ENCODE results near the gene DMD. TPM values are rescaled to one million over a fixed set of nuclear protein-coding genes. Genes with fewer than 3 reads are reported as not detected.

Gene DMD
- total and polyA plus RNA-seq, 4 experiments from 2014 or later = 0.18 to 0.55 (median 0.19) TPM; not detected in 1

- Mint-ChIP-seq H3K4me3 (no peak overlapping the region), H3K27ac (no peak overlapping the region), H3K9me3 (peaks cover 0 to 7% (median 0%) of the 10 kb centered on the region in 8 donors), H3K4me1 (no peaks in the 10 kb centered on the region), H3K27me3 (no peaks in the 10 kb centered on the region), H3K36me3 (no peaks in the 10 kb centered on the region)
- Histone ChIP-seq H3K9me3 (ENCODE audit: control insufficient read depth in 1 of 2, low read length in 2 of 2) (no peaks in the 10 kb centered on the region), H3K27me3 (ENCODE audit: insufficient read depth, low read length) (no peaks in the 10 kb centered on the region), H3K4me1 (ENCODE audit: insufficient read depth, low read length) (no peaks in the 10 kb centered on the region), H3K4me3 (ENCODE audit: low read length in 2 of 2) (no peak overlapping the region), H3K36me3 (ENCODE audit: insufficient read depth, low read length) (no peaks in the 10 kb centered on the region), H3K27ac (ENCODE audit: low read depth, low read length) (no peak overlapping the region)
- no peak for DNase-seq
- ChIA-PET POLR2A (ENCODE audit: partially characterized antibody) (no interaction called here), CTCF (ENCODE audit: partially characterized antibody) (no interaction called here)
- intact Hi-C loops (cut with micrococcal nuclease) = no loop called here
These were observed 1913.5 kb downstream of the DMD start for GRCh38 chrX:31297881-31298280.

- Histone ChIP-seq H3K36me3 (ENCODE audit: insufficient read depth, low read length) (no peaks in the 10 kb centered on the region), H3K27me3 (ENCODE audit: insufficient read depth, low read length) (no peaks in the 10 kb centered on the region), H3K9me3 (ENCODE audit: control insufficient read depth in 1 of 2, low read length in 2 of 2) (no peaks in the 10 kb centered on the region), H3K4me1 (ENCODE audit: insufficient read depth, low read length) (no peaks in the 10 kb centered on the region), H3K27ac (ENCODE audit: low read depth, low read length) (no peak overlapping the region), H3K4me3 (ENCODE audit: low read length in 2 of 2) (no peak overlapping the region)
- Mint-ChIP-seq H3K4me3 (no peak overlapping the region), H3K27me3 (no peaks in the 10 kb centered on the region), H3K36me3 (no peaks in the 10 kb centered on the region), H3K9me3 (no peaks in the 10 kb centered on the region), H3K27ac (no peak overlapping the region), H3K4me1 (no peaks in the 10 kb centered on the region)
- intact Hi-C loops (cut with micrococcal nuclease) = no loop called here
- ChIA-PET POLR2A (ENCODE audit: partially characterized antibody) (no interaction called here), CTCF (ENCODE audit: partially characterized antibody) (no interaction called here)
- DNase-seq = no peak
These were observed 1916.9 kb downstream of the DMD start for GRCh38 chrX:31294475-31294874.

- no peaks in the 10 kb centered on the region for H3K27me3 Mint-ChIP-seq
- no peaks in the 10 kb centered on the region for H3K36me3 Mint-ChIP-seq
- intact Hi-C loops (cut with micrococcal nuclease) = no loop called here
- no peaks in the 10 kb centered on the region for H3K4me1 Mint-ChIP-seq
- no peaks in the 10 kb centered on the region for H3K9me3 Mint-ChIP-seq
- Histone ChIP-seq H3K27me3 (ENCODE audit: insufficient read depth, low read length) (no peaks in the 10 kb centered on the region), H3K4me1 (ENCODE audit: insufficient read depth, low read length) (no peaks in the 10 kb centered on the region), H3K4me3 (ENCODE audit: low read length in 2 of 2) (no peak overlapping the region), H3K9me3 (ENCODE audit: control insufficient read depth in 1 of 2, low read length in 2 of 2) (no peaks in the 10 kb centered on the region), H3K27ac (ENCODE audit: low read depth, low read length) (no peak overlapping the region), H3K36me3 (ENCODE audit: insufficient read depth, low read length) (no peaks in the 10 kb centered on the region)
- CTCF ChIA-PET (ENCODE audit: partially characterized antibody) = no interaction called here
- no peak overlapping the region for H3K4me3 Mint-ChIP-seq
- POLR2A ChIA-PET (ENCODE audit: partially characterized antibody) = no interaction called here
- DNase-seq = no peak
- no peak overlapping the region for H3K27ac Mint-ChIP-seq
These were observed 1917.9 kb downstream of the DMD start for GRCh38 chrX:31293409-31293808.

GRCh38 chrX:31291131-31291530 is 1920.2 kb downstream of the DMD start:
- Histone ChIP-seq H3K27ac (ENCODE audit: low read depth, low read length) (no peak overlapping the region), H3K27me3 (ENCODE audit: insufficient read depth, low read length) (no peaks in the 10 kb centered on the region), H3K4me3 (ENCODE audit: low read length in 2 of 2) (no peak overlapping the region), H3K36me3 (ENCODE audit: insufficient read depth, low read length) (no peaks in the 10 kb centered on the region), H3K4me1 (ENCODE audit: insufficient read depth, low read length) (no peaks in the 10 kb centered on the region), H3K9me3 (ENCODE audit: control insufficient read depth in 1 of 2, low read length in 2 of 2) (no peaks in the 10 kb centered on the region)
- Mint-ChIP-seq H3K27ac (no peak overlapping the region), H3K4me1 (no peaks in the 10 kb centered on the region), H3K9me3 (no peaks in the 10 kb centered on the region), H3K4me3 (no peak overlapping the region), H3K36me3 (no peaks in the 10 kb centered on the region), H3K27me3 (no peaks in the 10 kb centered on the region)
- no peak for DNase-seq
- CTCF ChIA-PET (ENCODE audit: partially characterized antibody) = no interaction called here
- POLR2A ChIA-PET (ENCODE audit: partially characterized antibody) = no interaction called here
- intact Hi-C loops (cut with micrococcal nuclease) = no loop called here

GRCh38 chrX:31287861-31288260 is 1923.5 kb downstream of the DMD start:
- Mint-ChIP-seq H3K27me3 (no peaks in the 10 kb centered on the region), H3K4me3 (no peak overlapping the region), H3K36me3 (no peaks in the 10 kb centered on the region), H3K9me3 (no peaks in the 10 kb centered on the region), H3K27ac (no peak overlapping the region), H3K4me1 (no peaks in the 10 kb centered on the region)
- intact Hi-C loops (cut with micrococcal nuclease) = no loop called here
- Histone ChIP-seq H3K4me1 (ENCODE audit: insufficient read depth, low read length) (no peaks in the 10 kb centered on the region), H3K27ac (ENCODE audit: low read depth, low read length) (no peak overlapping the region), H3K9me3 (ENCODE audit: control insufficient read depth in 1 of 2, low read length in 2 of 2) (no peaks in the 10 kb centered on the region), H3K27me3 (ENCODE audit: insufficient read depth, low read length) (no peaks in the 10 kb centered on the region), H3K4me3 (ENCODE audit: low read length in 2 of 2) (no peak overlapping the region), H3K36me3 (ENCODE audit: insufficient read depth, low read length) (no peaks in the 10 kb centered on the region)
- no peak for DNase-seq
- ChIA-PET CTCF (ENCODE audit: partially characterized antibody) (no interaction called here), POLR2A (ENCODE audit: partially characterized antibody) (no interaction called here)

GRCh38 chrX:31280580-31280979 is 1930.8 kb downstream of the DMD start:
- Histone ChIP-seq H3K27me3 (ENCODE audit: insufficient read depth, low read length) (no peaks in the 10 kb centered on the region), H3K9me3 (ENCODE audit: control insufficient read depth in 1 of 2, low read length in 2 of 2) (no peaks in the 10 kb centered on the region), H3K4me3 (ENCODE audit: low read length in 2 of 2) (no peak overlapping the region), H3K36me3 (ENCODE audit: insufficient read depth, low read length) (no peaks in the 10 kb centered on the region), H3K4me1 (ENCODE audit: insufficient read depth, low read length) (no peaks in the 10 kb centered on the region), H3K27ac (ENCODE audit: low read depth, low read length) (no peak overlapping the region)
- no peaks in the 10 kb centered on the region for H3K27me3 Mint-ChIP-seq
- no peaks in the 10 kb centered on the region for H3K36me3 Mint-ChIP-seq
- H3K9me3 Mint-ChIP-seq = peaks cover 0 to 3% (median 0%) of the 10 kb centered on the region in 8 donors
- CTCF ChIA-PET (ENCODE audit: partially characterized antibody) = no interaction called here
- no peaks in the 10 kb centered on the region for H3K4me1 Mint-ChIP-seq
- POLR2A ChIA-PET (ENCODE audit: partially characterized antibody) = no interaction called here
- no peak for DNase-seq
- intact Hi-C loops (cut with micrococcal nuclease) = no loop called here
- H3K27ac Mint-ChIP-seq = no peak overlapping the region
- H3K4me3 Mint-ChIP-seq = no peak overlapping the region

- intact Hi-C loops (cut with micrococcal nuclease) = no loop called here
- peaks cover 0 to 3% (median 0%) of the 10 kb centered on the region in 8 donors for H3K9me3 Mint-ChIP-seq
- Histone ChIP-seq H3K36me3 (ENCODE audit: insufficient read depth, low read length) (no peaks in the 10 kb centered on the region), H3K27me3 (ENCODE audit: insufficient read depth, low read length) (no peaks in the 10 kb centered on the region), H3K27ac (ENCODE audit: low read depth, low read length) (no peak overlapping the region), H3K4me3 (ENCODE audit: low read length in 2 of 2) (no peak overlapping the region), H3K9me3 (ENCODE audit: control insufficient read depth in 1 of 2, low read length in 2 of 2) (no peaks in the 10 kb centered on the region), H3K4me1 (ENCODE audit: insufficient read depth, low read length) (no peaks in the 10 kb centered on the region)
- H3K27me3 Mint-ChIP-seq = no peaks in the 10 kb centered on the region
- no peaks in the 10 kb centered on the region for H3K4me1 Mint-ChIP-seq
- H3K27ac Mint-ChIP-seq = no peak overlapping the region
- ChIA-PET CTCF (ENCODE audit: partially characterized antibody) (no interaction called here), POLR2A (ENCODE audit: partially characterized antibody) (no interaction called here)
- no peak overlapping the region for H3K4me3 Mint-ChIP-seq
- no peaks in the 10 kb centered on the region for H3K36me3 Mint-ChIP-seq
- DNase-seq = no peak
These were observed 1932.0 kb downstream of the DMD start for GRCh38 chrX:31279359-31279758.

GRCh38 chrX:31272472-31272775 is 1938.9 kb downstream of the DMD start:
- Histone ChIP-seq H3K27me3 (ENCODE audit: insufficient read depth, low read length) (no peaks in the 10 kb centered on the region), H3K36me3 (ENCODE audit: insufficient read depth, low read length) (no peaks in the 10 kb centered on the region), H3K4me3 (ENCODE audit: low read length in 2 of 2) (no peak overlapping the region), H3K27ac (ENCODE audit: low read depth, low read length) (no peak overlapping the region), H3K4me1 (ENCODE audit: insufficient read depth, low read length) (no peaks in the 10 kb centered on the region), H3K9me3 (ENCODE audit: control insufficient read depth in 1 of 2, low read length in 2 of 2) (no peaks in the 10 kb centered on the region)
- Mint-ChIP-seq H3K27me3 (peaks cover 0 to 4% of the 10 kb centered on the region in 2 donors), H3K4me3 (no peak overlapping the region), H3K27ac (no peak overlapping the region), H3K9me3 (peaks cover 0 to 2% (median 0%) of the 10 kb centered on the region in 8 donors), H3K4me1 (no peaks in the 10 kb centered on the region), H3K36me3 (no peaks in the 10 kb centered on the region)
- intact Hi-C loops (cut with micrococcal nuclease) = no loop called here
- POLR2A ChIA-PET (ENCODE audit: partially characterized antibody) = no interaction called here
- CTCF ChIA-PET (ENCODE audit: partially characterized antibody) = no interaction called here
- no peak for DNase-seq
